Gastroesophageal sphincter (tissue), 4 donors: ENCODE data around the gene METTL16. TPM values are rescaled to one million over a fixed set of nuclear protein-coding genes. Genes with fewer than 3 reads are reported as not detected.

Experiments used
- ATAC-seq: fragments of 150-250 bp; one replicate; pipeline ENCODE4 v1.9.1; 2016; ENCODE audit warnings: mild to moderate bottlenecking, moderate library complexity
- H3K27ac ChIP-seq, 4 donors: fragments of 200-600 bp; sonication (generic) in 3 of 4; 1 replicate in 3 of 4; 2 replicates in 1 of 4; pipeline ENCODE4 v1.5.1; 2016 to 2019
- H3K27me3 ChIP-seq: fragments of 200-600 bp; sonication (generic); one replicate; pipeline ENCODE4 v1.5.1; 2019
- H3K36me3 ChIP-seq, 2 donors: fragments of 200-600 bp; sonication (generic); one replicate each; pipeline ENCODE4 v1.5.1; 2019; ENCODE audit warnings: control low read depth in 1 of 2
- H3K4me1 ChIP-seq, 3 donors: fragments of 200-600 bp; sonication (generic); 1 replicate in 2 of 3; 2 replicates in 1 of 3; pipeline ENCODE4 v1.5.1; 2016 to 2019; ENCODE audit warnings: control low read depth in 2 of 3
- H3K4me3 ChIP-seq, 2 donors: fragments of 200-600 bp; sonication (generic); one replicate each; pipeline ENCODE4 v1.5.1; 2019; ENCODE audit warnings: mild to moderate bottlenecking in 1 of 2, moderate library complexity in 1 of 2
- H3K9me3 ChIP-seq, 3 donors: fragments of 200-600 bp; sonication (generic); one replicate each; pipeline ENCODE4 v1.5.1; 2017 to 2019; ENCODE audit warnings: control low read depth in 2 of 3
- CTCF ChIP-seq, 4 experiments: fragments of 200-600 bp in 2 of 4; fragments of 450-650 bp in 2 of 4; sonication (generic) in 1 of 4; IDR thresholded peaks; one replicate each; pipeline ENCODE4 v1.5.1; 2017 to 2019; ENCODE audit warnings: antibody characterized with exemption in 4 of 4, mild to moderate bottlenecking in 2 of 4, moderate library complexity in 2 of 4
- EP300 ChIP-seq: sonication (generic); formaldehyde crosslinking; IDR thresholded peaks from one replicate; pipeline ENCODE4 v1.6.1; 2017; ENCODE audit warnings: antibody characterized with exemption, mild to moderate bottlenecking
- POLR2A ChIP-seq, 2 donors: fragments of 450-650 bp; IDR thresholded peaks; one replicate each; pipeline ENCODE4 v1.6.1; 2017; ENCODE audit warnings: antibody characterized with exemption in 2 of 2, mild to moderate bottlenecking in 2 of 2, moderate library complexity in 1 of 2
- POLR2AphosphoS5 ChIP-seq: sonication (generic); formaldehyde crosslinking; IDR thresholded peaks from one replicate; pipeline ENCODE4 v1.6.1; 2017; ENCODE audit warnings: antibody characterized with exemption
- WGBS, 2 donors: methylation state at CpG; one replicate each; pipeline ENCODE4 v1.1.5; 2018; ENCODE audit warnings: low coverage in 1 of 2; 5-methylcytosine and 5-hydroxymethylcytosine counted together
- total RNA-seq, 4 donors: library from RNA; depleted of rRNA; stranded (reverse); fragments of >200 nt; gene quantifications; one replicate each; pipeline ENCODE4 v1.1.0, GENCODE V29; 2016

Gene METTL16
- total RNA-seq, 4 donors from 2014 or later: 30.7 to 68.0 (median 58.7) TPM

GRCh38 chr17:2403044-2403443 lies 108.6 kb downstream of the METTL16 start:
- 85 to 100% methylated on average over 1 to 4 of the region's 4 CpGs for whole genome bisulfite sequencing, 2 donors
- TF ChIP-seq EP300 (no peak), POLR2A (IDR thresholded peaks at IDR 0.05) (no peak), CTCF (IDR thresholded peaks at IDR 0.05) (no peak), POLR2AphosphoS5 (no peak)
- no peaks in the 10 kb centered on the region for H3K27me3 ChIP-seq
- no peak overlapping the region for H3K4me3 ChIP-seq
- no peak for ATAC-seq
- no peaks in the 10 kb centered on the region for H3K9me3 ChIP-seq
- H3K4me1 ChIP-seq: peaks cover 0 to 72% (median 53%) of the 10 kb centered on the region in 3 donors
- H3K27ac ChIP-seq: peak overlapping the region; percentile 74 to 100 (median 100)
- H3K36me3 ChIP-seq: no peaks in the 10 kb centered on the region

GRCh38 chr17:2402544-2402943 lies 109.1 kb downstream of the METTL16 start:
- peak overlapping the region; percentile 74 to 100 (median 100) for H3K27ac ChIP-seq
- H3K36me3 ChIP-seq: no peaks in the 10 kb centered on the region
- ATAC-seq: no peak
- H3K4me3 ChIP-seq: peak overlapping the region; percentile 89 to 100
- no peaks in the 10 kb centered on the region for H3K27me3 ChIP-seq
- peaks cover 0 to 74% (median 57%) of the 10 kb centered on the region in 3 donors for H3K4me1 ChIP-seq
- H3K9me3 ChIP-seq: no peaks in the 10 kb centered on the region
- no peak for TF ChIP-seq POLR2A (IDR thresholded peaks at IDR 0.05)
- TF ChIP-seq POLR2AphosphoS5: no peak
- no peak for TF ChIP-seq CTCF (IDR thresholded peaks at IDR 0.05)
- no peak for TF ChIP-seq EP300
- 10 to 14% methylated on average over 2 to 5 of the region's 15 CpGs for WGBS, 2 donors

GRCh38 chr17:2401426-2402221 lies 110.1 kb downstream of the METTL16 start:
- peak overlapping the region; percentile 97 to 100 (median 100) for H3K27ac ChIP-seq
- TF ChIP-seq CTCF (IDR thresholded peaks at IDR 0.05) (no peak), EP300 (peak; percentile 24), POLR2AphosphoS5 (peak; percentile 82), POLR2A (IDR thresholded peaks at IDR 0.05) (peak in 1 of 2 donors; percentile 25)
- peak overlapping the region; percentile 89 to 100 for H3K4me3 ChIP-seq
- no peaks in the 10 kb centered on the region for H3K9me3 ChIP-seq
- peak; percentile 68 for ATAC-seq
- no peaks in the 10 kb centered on the region for H3K27me3 ChIP-seq
- WGBS, 2 donors: 0% methylated on average over 6 to 8 of the region's 72 CpGs
- no peaks in the 10 kb centered on the region for H3K36me3 ChIP-seq
- H3K4me1 ChIP-seq: peaks cover 0 to 74% (median 54%) of the 10 kb centered on the region in 3 donors

- H3K4me3 ChIP-seq: peak within 1 kb of the TSS; percentile 89 to 100
- no peaks in the 10 kb centered on the region for H3K27me3 ChIP-seq
- peak within 1 kb of the TSS; percentile 97 to 100 (median 100) for H3K27ac ChIP-seq
- TF ChIP-seq CTCF (IDR thresholded peaks at IDR 0.05) (peak in 2 of 4 experiments; percentile 31 to 51), EP300 (no peak), POLR2AphosphoS5 (peak; percentile 76), POLR2A (IDR thresholded peaks at IDR 0.05) (peak; percentile 59 to 60)
- H3K36me3 ChIP-seq: no peaks in the 10 kb centered on the region
- ATAC-seq: peak; percentile 40
- H3K9me3 ChIP-seq: no peaks in the 10 kb centered on the region
- peaks cover 0 to 74% (median 57%) of the 10 kb centered on the region in 3 donors for H3K4me1 ChIP-seq
- 0% methylated on average over 1 to 13 of the region's 51 CpGs for WGBS, 2 donors
Measured at GRCh38 chr17:2400877-2401425, 110.7 kb downstream of the METTL16 start, which contains the start of gene MNT. MNT (minus strand) TSS chr17:2401060; CDS start chr17:2400712, 348 bp downstream.
